Liver (tissue), 9 donors: ENCODE data around the gene CEP83. TPM values are rescaled to one million over a fixed set of nuclear protein-coding genes. Genes with fewer than 3 reads are reported as not detected.

Experiments used
- DNase-seq: peaks from one replicate; pipeline ENCODE4 v3.0.0-alpha.2; 2017; ENCODE audit warnings: low spot score
- H3K27ac ChIP-seq, 2 donors: one replicate each; pipeline ENCODE4 v1.7.0; 2013; ENCODE audit warnings: inconsistent platforms in 2 of 2, low read length in 2 of 2, control low read depth in 1 of 2, low read depth in 1 of 2, mild to moderate bottlenecking in 1 of 2
- H3K27me3 ChIP-seq, 4 donors: one replicate each; pipeline versions ENCODE4 v1.6.1 to v1.7.0; 2013; ENCODE audit warnings: low read length in 3 of 4, inconsistent platforms in 1 of 4, mild to moderate bottlenecking in 1 of 4, moderate library complexity in 1 of 4; ENCODE audit not compliant: control insufficient read depth in 4 of 4, insufficient read depth in 4 of 4
- H3K36me3 ChIP-seq, 4 donors: one replicate each; pipeline versions ENCODE4 v1.6.1 to v1.7.0; 2013; ENCODE audit warnings: low read length in 3 of 4, mild to moderate bottlenecking in 3 of 4, low read depth in 1 of 4, moderate library complexity in 1 of 4; ENCODE audit not compliant: control insufficient read depth in 4 of 4, insufficient read depth in 3 of 4
- H3K4me1 ChIP-seq, 4 donors: one replicate each; pipeline versions ENCODE4 v1.6.1 to v1.7.0; 2013; ENCODE audit warnings: low read length in 3 of 4, mild to moderate bottlenecking in 3 of 4, moderate library complexity in 1 of 4; ENCODE audit not compliant: control insufficient read depth in 4 of 4, insufficient read depth in 4 of 4
- H3K4me3 ChIP-seq, 3 donors: one replicate each; pipeline versions ENCODE4 v1.6.1 to v1.7.0; 2013; ENCODE audit warnings: low read length in 3 of 3, control low read depth in 1 of 3, low read depth in 1 of 3, mild to moderate bottlenecking in 1 of 3
- H3K9ac ChIP-seq, 2 donors: one replicate each; pipeline ENCODE4 v1.7.0; 2013; ENCODE audit warnings: low read length in 2 of 2, mild to moderate bottlenecking in 2 of 2, moderate library complexity in 2 of 2, control low read depth in 1 of 2, low read depth in 1 of 2
- H3K9me3 ChIP-seq, 4 donors: one replicate each; pipeline versions ENCODE4 v1.6.1 to v1.7.0; 2013; ENCODE audit warnings: low read length in 3 of 4; ENCODE audit not compliant: control insufficient read depth in 4 of 4
- ATF3 ChIP-seq: IDR thresholded peaks from 2 replicates; pipeline ENCODE4 v1.6.1; 2016; ENCODE audit warnings: antibody characterized with exemption
- CTCF ChIP-seq: fragments of 150-350 bp; IDR thresholded peaks from 2 replicates; pipeline ENCODE4 v1.5.1; 2017; ENCODE audit warnings: improper control_type of control experiment, low read depth, low read length; ENCODE audit not compliant: missing input control
- EGR1 ChIP-seq, 2 donors: IDR thresholded peaks; 2 replicates each; pipeline ENCODE4 v1.6.1; 2016 to 2018; ENCODE audit warnings: antibody characterized with exemption in 2 of 2, low read depth in 2 of 2
- FOXA1 ChIP-seq: IDR thresholded peaks from 2 replicates; pipeline ENCODE4 v1.6.1; 2016; ENCODE audit warnings: antibody characterized with exemption
- GABPA ChIP-seq, 2 donors: IDR thresholded peaks in 1 of 2; conservative IDR thresholded peaks in 1 of 2; 2 replicates each; pipeline ENCODE4 v1.6.1; 2016; ENCODE audit warnings: antibody characterized with exemption in 2 of 2, mild to moderate bottlenecking in 1 of 2, moderate library complexity in 1 of 2
- HNF4A ChIP-seq, 2 donors: conservative IDR thresholded peaks; 2 replicates each; pipeline ENCODE4 v1.6.1; 2016; ENCODE audit warnings: antibody characterized with exemption in 2 of 2, mild to moderate bottlenecking in 2 of 2
- HNF4G ChIP-seq: IDR thresholded peaks from 2 replicates; pipeline ENCODE4 v1.6.1; 2016; ENCODE audit warnings: antibody characterized with exemption
- JUND ChIP-seq, 2 donors: IDR thresholded peaks; 2 replicates each; pipeline ENCODE4 v1.6.1; 2016; ENCODE audit warnings: antibody characterized with exemption in 2 of 2
- MAX ChIP-seq: IDR thresholded peaks from 2 replicates; pipeline ENCODE4 v1.6.1; 2016; ENCODE audit warnings: antibody characterized with exemption
- NR2F2 ChIP-seq: IDR thresholded peaks from 2 replicates; pipeline ENCODE4 v1.6.1; 2016; ENCODE audit warnings: antibody characterized with exemption
- RAD21 ChIP-seq, 2 donors: IDR thresholded peaks; 2 replicates each; pipeline ENCODE4 v1.6.1; 2016; ENCODE audit warnings: antibody characterized with exemption in 2 of 2, mild to moderate bottlenecking in 2 of 2
- REST ChIP-seq: IDR thresholded peaks from 2 replicates; pipeline ENCODE4 v1.6.1; 2016; ENCODE audit warnings: antibody characterized with exemption, mild to moderate bottlenecking
- RXRA ChIP-seq, 2 donors: IDR thresholded peaks; 2 replicates each; pipeline ENCODE4 v1.6.1; 2017 to 2018; ENCODE audit warnings: antibody characterized with exemption in 2 of 2, mild to moderate bottlenecking in 1 of 2
- SP1 ChIP-seq: IDR thresholded peaks from 2 replicates; pipeline ENCODE4 v1.6.1; 2018; ENCODE audit warnings: antibody characterized with exemption, mild to moderate bottlenecking
- YY1 ChIP-seq: IDR thresholded peaks from 2 replicates; pipeline ENCODE4 v1.6.1; 2016; ENCODE audit warnings: antibody characterized with exemption, mild to moderate bottlenecking
- ZBTB33 ChIP-seq: IDR thresholded peaks from 2 replicates; pipeline ENCODE4 v1.6.1; 2016; ENCODE audit warnings: antibody characterized with exemption
- WGBS: extraction: QIAGEN DNeasy Blood & Tissue Kit; methylation state at CpG from one replicate; pipeline ENCODE4 v1.1.7; 2013; 5-methylcytosine and 5-hydroxymethylcytosine counted together
- polyA plus RNA-seq, 2 donors: library from polyadenylated mRNA; stranded (reverse) in 1 of 2; unstranded in 1 of 2; fragments of 200-250 nt in 1 of 2; fragments of >200 nt in 1 of 2; fragmentation: Nextera tagmentation in 1 of 2; extraction: Ambion mirVana in 1 of 2; gene quantifications; one replicate each; pipeline versions ENCODE4 v1.2.1 to v1.2.3, GENCODE V29; 2013 to 2015
- total RNA-seq, 2 donors: library from RNA; depleted of rRNA; stranded (reverse); fragments of >200 nt; gene quantifications; one replicate each; pipeline ENCODE4 v1.2.3, GENCODE V29; 2014
- donor health status: healthy.
- donor health status: healthy.
- donor health status: healthy.
- donor health status: healthy.
- donor health status: healthy.

The CEP83 gene
- total and polyA plus RNA-seq, 4 donors = 1.9 to 8.4 (median 5.2) TPM

GRCh38 chr12:94500831-94501567 is 41.3 kb upstream of the CEP83 start:
- Histone ChIP-seq H3K9me3 (no peaks in the 10 kb centered on the region), H3K27me3 (no peaks in the 10 kb centered on the region), H3K9ac (no peak overlapping the region), H3K4me1 (peaks cover 0 to 9% (median 0%) of the 10 kb centered on the region in 4 donors), H3K36me3 (no peaks in the 10 kb centered on the region), H3K27ac (peak overlapping the region; percentile 9 to 25), H3K4me3 (no peak overlapping the region)
- DNase-seq = no peak
- TF ChIP-seq SP1 = peak; percentile 86
- TF ChIP-seq JUND (IDR thresholded peaks at IDR 0.05) = peak; percentile 50
- no peak for TF ChIP-seq FOXA1
- TF ChIP-seq REST = peak; percentile 30
- peak; percentile 66 for TF ChIP-seq HNF4G
- TF ChIP-seq MAX = peak; percentile 74
- peak in 1 of 2 donors; percentile 32 for TF ChIP-seq GABPA (IDR thresholded peaks at IDR 0.05 in 1 of 2, conservative IDR thresholded peaks at IDR 0.05 in 1 of 2)
- TF ChIP-seq HNF4A (conservative IDR thresholded peaks at IDR 0.05) = peak; percentile 85 to 92
- TF ChIP-seq ATF3 = no peak
- TF ChIP-seq RXRA (IDR thresholded peaks at IDR 0.05) = peak; percentile 92 to 95
- peak; percentile 64 for TF ChIP-seq ZBTB33
- TF ChIP-seq YY1 = peak; percentile 93
- TF ChIP-seq RAD21 (IDR thresholded peaks at IDR 0.05) = peak; percentile 27 to 29
- no peak for TF ChIP-seq CTCF
- no peak for TF ChIP-seq EGR1 (IDR thresholded peaks at IDR 0.05; ENCODE audit: low read depth in 2 of 2)
- TF ChIP-seq NR2F2 = peak; percentile 67
- 32% methylated on average over 3 of the region's 3 CpGs for WGBS
